DND-41 (cell line): ENCODE results near the gene LNX1.

ENCODE experiments used
- ATAC-seq: fragments of 200-7000 bp; cut with Tn5 transposase; 3 replicates; pipeline ENCODE4 v1.9.1; 2021; ENCODE audit warnings: low read depth; ENCODE audit not compliant: insufficient read depth
- DNase-seq: peaks from one replicate; pipeline ENCODE4 v3.0.0-alpha.2; 2020
- H2AFZ ChIP-seq: 2 replicates; pipeline ENCODE4 v1.6.0; 2012; ENCODE audit warnings: low read depth, low read length
- H3K27ac ChIP-seq: 2 replicates; pipeline ENCODE4 v1.5.1; 2012; ENCODE audit warnings: low read length, inconsistent platforms
- H3K27me3 ChIP-seq: fragments of 200-600 bp; sonication (generic); 2 replicates; pipeline ENCODE4 v1.6.0; 2012; ENCODE audit warnings: low read length, mild to moderate bottlenecking, inconsistent platforms; ENCODE audit not compliant: insufficient read depth, poor library complexity
- H3K36me3 ChIP-seq: 2 replicates; pipeline ENCODE4 v1.5.1; 2012; ENCODE audit warnings: low read length, inconsistent platforms; ENCODE audit not compliant: insufficient read depth
- H3K4me1 ChIP-seq: 2 replicates; pipeline ENCODE4 v1.5.1; 2012; ENCODE audit warnings: mild to moderate bottlenecking, low read length; ENCODE audit not compliant: insufficient read depth
- H3K4me2 ChIP-seq: 2 replicates; pipeline ENCODE4 v1.6.0; 2012; ENCODE audit warnings: mild to moderate bottlenecking, moderate library complexity, low read length, inconsistent platforms; ENCODE audit not compliant: insufficient read depth
- H3K4me3 ChIP-seq, 2 experiments: fragments of 200-600 bp in 1 of 2; shearing (Covaris generic) in 1 of 2; 2 replicates each; pipeline ENCODE4 v1.5.1; 2012 to 2016; ENCODE audit warnings: inconsistent platforms in 2 of 2, low read length in 2 of 2, mild to moderate bottlenecking in 2 of 2, low read depth in 1 of 2, moderate library complexity in 1 of 2
- H3K79me2 ChIP-seq: 2 replicates; pipeline ENCODE4 v1.6.0; 2012; ENCODE audit warnings: low read length, inconsistent platforms; ENCODE audit not compliant: insufficient read depth
- H3K9ac ChIP-seq: 2 replicates; pipeline ENCODE4 v1.6.0; 2012; ENCODE audit warnings: low read depth, mild to moderate bottlenecking, inconsistent platforms, low read length, moderate library complexity
- H3K9me3 ChIP-seq: 2 replicates; pipeline ENCODE4 v1.5.1; 2012; ENCODE audit warnings: low read length, moderate library complexity, mild to moderate bottlenecking, inconsistent platforms; ENCODE audit not compliant: insufficient read depth, severe bottlenecking
- H4K20me1 ChIP-seq: 2 replicates; pipeline ENCODE4 v1.6.0; 2012; ENCODE audit warnings: low read length; ENCODE audit not compliant: insufficient read depth
- CTCF ChIP-seq: IDR thresholded peaks from 2 replicates; pipeline ENCODE4 v1.5.1; 2012; ENCODE audit warnings: borderline replicate concordance, low read length, moderate library complexity, mild to moderate bottlenecking; ENCODE audit not compliant: poor library complexity, severe bottlenecking; ENCODE audit errors: extremely low read depth
- EZH2 ChIP-seq: IDR thresholded peaks from 3 replicates; pipeline ENCODE4 v1.6.1; 2012; ENCODE audit warnings: borderline replicate concordance, low read depth, mild to moderate bottlenecking, moderate library complexity, low read length, inconsistent platforms; ENCODE audit not compliant: severe bottlenecking

LNX1 gene

DNA sequence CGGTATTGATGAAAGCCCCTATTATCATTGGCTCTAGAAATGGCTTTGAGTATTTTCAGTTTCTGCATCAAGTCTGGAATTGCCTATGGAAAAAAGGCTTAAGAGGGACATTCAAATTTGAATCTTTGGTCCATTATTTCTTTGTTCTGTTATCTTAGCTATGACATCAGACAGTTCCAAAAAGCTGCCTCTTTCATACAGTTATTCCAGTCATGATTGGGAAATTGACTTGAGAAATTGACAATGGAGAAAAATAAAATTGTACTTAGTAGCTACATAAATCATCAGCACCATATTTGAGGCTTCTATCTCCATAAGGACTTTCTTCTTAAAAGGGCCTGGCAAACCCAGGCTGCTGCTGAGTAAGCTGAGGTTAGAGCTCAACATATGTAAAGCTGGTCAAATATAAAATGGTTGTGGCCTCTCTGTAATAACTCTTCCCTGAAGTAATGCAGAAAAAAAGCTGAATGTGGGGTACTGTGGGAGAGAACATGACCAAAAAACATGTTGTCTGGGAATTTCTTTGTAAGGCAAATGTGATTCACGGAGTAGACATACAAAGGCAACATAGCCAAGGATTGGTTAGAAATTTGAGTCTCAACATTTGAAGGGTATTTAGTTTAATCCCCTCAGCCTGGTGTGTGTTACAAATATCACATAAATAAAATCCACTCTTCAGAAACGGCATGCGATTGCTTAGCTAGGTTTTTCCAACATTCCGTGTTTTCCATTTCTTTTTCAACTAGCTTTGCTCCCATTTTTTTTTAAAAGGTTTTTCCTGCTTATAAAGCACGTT is 100.9 kb downstream of the LNX1 start:
- ATAC-seq (no peak), DNase-seq (no peak)
- Histone ChIP-seq H3K9ac (no peak overlapping the region), H3K4me3 (no peak overlapping the region), H3K27me3 (peaks cover 3% of the 10 kb centered on the region), H2AFZ (no peak overlapping the region), H4K20me1 (no peaks in the 10 kb centered on the region), H3K9me3 (no peaks in the 10 kb centered on the region), H3K4me1 (no peaks in the 10 kb centered on the region), H3K79me2 (no peaks in the 10 kb centered on the region), H3K36me3 (no peaks in the 10 kb centered on the region), H3K27ac (no peak overlapping the region), H3K4me2 (no peak overlapping the region)
- TF ChIP-seq CTCF, result no peak
- no peak for TF ChIP-seq EZH2

GRCh38 chr4:53489279-53489889 is 101.9 kb downstream of the LNX1 start:
- Histone ChIP-seq H3K79me2 (no peaks in the 10 kb centered on the region), H3K4me1 (no peaks in the 10 kb centered on the region), H3K9me3 (no peaks in the 10 kb centered on the region), H3K4me2 (no peak overlapping the region), H3K36me3 (no peaks in the 10 kb centered on the region), H3K27me3 (peaks cover 3% of the 10 kb centered on the region), H2AFZ (no peak overlapping the region), H3K4me3 (no peak overlapping the region), H3K9ac (no peak overlapping the region), H4K20me1 (no peaks in the 10 kb centered on the region), H3K27ac (no peak overlapping the region)
- no peak for DNase-seq
- TF ChIP-seq CTCF (no peak), EZH2 (no peak)
- ATAC-seq, result no peak

DNA sequence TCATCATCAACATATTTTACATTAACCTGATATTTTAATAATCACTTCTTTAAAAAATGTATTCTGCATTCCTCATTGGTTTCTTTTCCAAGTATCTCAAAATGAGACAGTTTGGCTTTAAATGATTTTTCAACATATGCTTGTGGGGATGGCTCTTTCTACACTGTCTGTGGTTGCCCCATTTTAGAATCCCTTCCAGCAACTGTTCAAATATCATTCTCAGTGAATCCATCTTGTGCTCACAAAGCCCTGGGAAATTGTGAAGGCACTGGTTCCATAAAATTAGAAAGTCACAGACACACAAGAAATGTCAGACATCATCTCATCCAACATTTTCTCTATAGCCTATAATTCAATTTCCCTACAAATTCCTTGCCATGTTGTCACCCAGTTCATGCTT is 103.5 kb downstream of the LNX1 start:
- Histone ChIP-seq H4K20me1 (no peaks in the 10 kb centered on the region), H3K79me2 (no peaks in the 10 kb centered on the region)

More for the DNA sequence above, 103.5 kb downstream of the LNX1 start:
- H3K27ac ChIP-seq, result no peak overlapping the region
- no peak for TF ChIP-seq EZH2
- no peak for TF ChIP-seq CTCF
- H3K36me3 ChIP-seq, result no peaks in the 10 kb centered on the region
- no peak overlapping the region for H3K4me2 ChIP-seq
- H3K9ac ChIP-seq, result no peak overlapping the region
- H3K27me3 ChIP-seq, result peaks cover 3% of the 10 kb centered on the region
- H3K4me3 ChIP-seq, result no peak overlapping the region
- DNase-seq (no peak), ATAC-seq (no peak)
- no peak overlapping the region for H2AFZ ChIP-seq
- no peaks in the 10 kb centered on the region for H3K9me3 ChIP-seq
- H3K4me1 ChIP-seq, result no peaks in the 10 kb centered on the region
